ENCODE measurements around the gene ACBD6. TPM values are rescaled to one million over a fixed set of nuclear protein-coding genes. Genes with fewer than 3 reads are reported as not detected.

The ACBD6 gene
- polyA plus RNA-seq, 1 donor, result 41.6 TPM

Other genes starting within 250 kb of the ACBD6 start
- not detected for gene OVAAL, start 56.4 kb upstream of the ACBD6 start, polyA plus RNA-seq (ENCODE audit: insufficient read length)
- 9.3 TPM for gene XPR1, start 129.4 kb upstream of the ACBD6 start, polyA plus RNA-seq (ENCODE audit: insufficient read length)